HG02852 (cell line): ENCODE measurements around the gene KRTAP10-7.
"Not testable (repeated sequence)": the region's sequence is repeated elsewhere in the genome, so short reads cannot be mapped to it uniquely, and the experiment has no call there.

Experiments used
- ATAC-seq: cut with Tn5 transposase; IDR thresholded peaks from one replicate; pipeline ENCODE4 v1.9.1; 2021; ENCODE audit warnings: mild to moderate bottlenecking, moderate library complexity; ENCODE audit not compliant: unreplicated experiment

KRTAP10-7 gene

GRCh38 chr21:44589586-44590305 lies 10.7 kb upstream of the KRTAP10-7 start:
- ATAC-seq: no peak

- no peak for ATAC-seq
Observed at GRCh38 chr21:44590311-44590721, 10.1 kb upstream of the KRTAP10-7 start.

GRCh38 chr21:44590897-44591800 lies 9.2 kb upstream of the KRTAP10-7 start:
- not testable (repeated sequence) for ATAC-seq

GRCh38 chr21:44591801-44592130 lies 8.6 kb upstream of the KRTAP10-7 start:
- not testable (repeated sequence) for ATAC-seq

GRCh38 chr21:44592446-44593311 lies 7.7 kb upstream of the KRTAP10-7 start, which contains the start of gene KRTAP10-6:
Gene KRTAP10-6 (minus strand): TSS chr21:44592505. CDS start chr21:44592484, 21 bp downstream.
- ATAC-seq: no peak

GRCh38 chr21:44593598-44594405 lies 6.6 kb upstream of the KRTAP10-7 start:
- no peak for ATAC-seq

GRCh38 chr21:44594406-44594916 lies 5.9 kb upstream of the KRTAP10-7 start:
- no peak for ATAC-seq

- ATAC-seq: no peak
Observed at GRCh38 chr21:44595524-44595923, 4.9 kb upstream of the KRTAP10-7 start.

GRCh38 chr21:44596068-44596725 lies 4.2 kb upstream of the KRTAP10-7 start:
- no peak for ATAC-seq

GRCh38 chr21:44598061-44598460 lies 2.3 kb upstream of the KRTAP10-7 start:
- no peak for ATAC-seq

- no peak for ATAC-seq
Observed at GRCh38 chr21:44599264-44600029, 950 bp upstream of the KRTAP10-7 start.

- ATAC-seq: not testable (repeated sequence)
Observed at GRCh38 chr21:44601091-44601490, 694 bp downstream of the KRTAP10-7 start.

GRCh38 chr21:44601596-44602462 lies 1.4 kb downstream of the KRTAP10-7 start:
- no peak for ATAC-seq

- no peak for ATAC-seq
Observed at GRCh38 chr21:44602463-44602850, 2.1 kb downstream of the KRTAP10-7 start.

GRCh38 chr21:44603109-44603875 lies 2.9 kb downstream of the KRTAP10-7 start:
- no peak for ATAC-seq

GRCh38 chr21:44603911-44604310 lies 3.5 kb downstream of the KRTAP10-7 start:
- no peak for ATAC-seq

GRCh38 chr21:44606495-44606894 lies 6.1 kb downstream of the KRTAP10-7 start:
- ATAC-seq: no peak
